CD4-positive, alpha-beta memory T cell (primary cell): ENCODE measurements around the gene BCLAF1. TPM values are rescaled to one million over a fixed set of nuclear protein-coding genes. Genes with fewer than 3 reads are reported as not detected.

ENCODE experiments used
- CTCF ChIA-PET: fragments of 350-600 bp; sonication (Branson Sonifier 250); formaldehyde crosslinking; loops from one replicate; lab custom pipeline; 2021; ENCODE audit warnings: inconsistent platforms; ENCODE audit not compliant: partially characterized antibody; lab: Charles Lee
- POLR2A ChIA-PET: fragments of 350-600 bp; sonication (Branson Sonifier 250); formaldehyde crosslinking; loops from one replicate; lab custom pipeline; 2021; ENCODE audit not compliant: partially characterized antibody; lab: Charles Lee
- DNase-seq, 5 donors: peaks; one replicate each; pipeline versions ENCODE4 v3.0.0 to v3.0.0-alpha.2; 2020 to 2022; ENCODE audit warnings: mixed read lengths in 1 of 5
- H3K27ac ChIP-seq: one replicate; pipeline ENCODE4 v1.7.0; 2013; ENCODE audit warnings: low read depth, low read length
- H3K27me3 ChIP-seq: 2 replicates; pipeline ENCODE4 v1.7.0; 2013; ENCODE audit warnings: mild to moderate bottlenecking, low read length, moderate library complexity; ENCODE audit not compliant: insufficient read depth
- H3K36me3 ChIP-seq: 2 replicates; pipeline ENCODE4 v1.7.0; 2013; ENCODE audit warnings: mild to moderate bottlenecking, low read length, moderate library complexity; ENCODE audit not compliant: insufficient read depth
- H3K4me1 ChIP-seq: 2 replicates; pipeline ENCODE4 v1.7.0; 2013; ENCODE audit warnings: mild to moderate bottlenecking, low read length, moderate library complexity; ENCODE audit not compliant: insufficient read depth
- H3K4me3 ChIP-seq, 2 donors: one replicate each; pipeline ENCODE4 v1.7.0; 2013; ENCODE audit warnings: low read length in 2 of 2, mild to moderate bottlenecking in 1 of 2
- H3K9me3 ChIP-seq, 2 donors: one replicate each; pipeline ENCODE4 v1.7.0; 2013; ENCODE audit warnings: low read length in 2 of 2, control low read depth in 1 of 2; ENCODE audit not compliant: control insufficient read depth in 1 of 2
- H3K27ac Mint-ChIP-seq, 7 donors: one replicate each; pipeline ENCODE4 v1.8.0; 2020 to 2021; ENCODE audit warnings: mixed read lengths in 7 of 7, mild to moderate bottlenecking in 6 of 7, inconsistent platforms in 3 of 7, moderate library complexity in 3 of 7
- H3K27me3 Mint-ChIP-seq, 2 donors: one replicate each; pipeline ENCODE4 v1.8.0; 2020 to 2021; ENCODE audit warnings: mixed read lengths in 2 of 2
- H3K36me3 Mint-ChIP-seq, 2 donors: one replicate each; pipeline ENCODE4 v1.8.0; 2020 to 2021; ENCODE audit warnings: mixed read lengths in 2 of 2, inconsistent platforms in 1 of 2, mild to moderate bottlenecking in 1 of 2
- H3K4me1 Mint-ChIP-seq, 4 donors: one replicate each; pipeline ENCODE4 v1.8.0; 2020 to 2021; ENCODE audit warnings: mixed read lengths in 4 of 4, mild to moderate bottlenecking in 1 of 4
- H3K4me3 Mint-ChIP-seq, 8 donors: one replicate each; pipeline ENCODE4 v1.8.0; 2020 to 2021; ENCODE audit warnings: mixed read lengths in 8 of 8, mild to moderate bottlenecking in 7 of 8, moderate library complexity in 6 of 8, inconsistent platforms in 3 of 8
- H3K9me3 Mint-ChIP-seq, 8 donors: one replicate each; pipeline ENCODE4 v1.8.0; 2020 to 2021; ENCODE audit warnings: mixed read lengths in 8 of 8, mild to moderate bottlenecking in 5 of 8, inconsistent platforms in 3 of 8, moderate library complexity in 1 of 8
- intact Hi-C: fragments of 100-400 bp; cut with micrococcal nuclease; formaldehyde crosslinking; loops from one replicate; pipeline ENCODE4 v1.15.1; 2023
- polyA plus RNA-seq, 2 donors: library from polyadenylated mRNA; unstranded; fragments of 300-500 nt; fragmentation: Illumina TruSeq; gene quantifications; one replicate each; pipeline ENCODE4 v1.2.3, GENCODE V29; 2021
- total RNA-seq, 2 experiments: library from RNA; stranded (reverse); gene quantifications; one replicate each; pipeline ENCODE4 v1.2.3, GENCODE V29; 2021

BCLAF1 gene
- total and polyA plus RNA-seq, 4 experiments from 2014 or later = 81.9 to 242 (median 174) TPM

GRCh38 chr6:136251394-136251793 is 38.3 kb downstream of the BCLAF1 start:
- no peak overlapping the region for H3K27ac ChIP-seq
- H3K4me3 ChIP-seq = no peak overlapping the region
- Mint-ChIP-seq H3K27me3 (no peaks in the 10 kb centered on the region), H3K4me3 (peak overlapping the region; percentile 91 to 99 (median 96)), H3K27ac (peak overlapping the region in 5 of 7 donors; percentile 17 to 96 (median 32)), H3K36me3 (peaks cover 0 to 10% of the 10 kb centered on the region in 2 donors), H3K9me3 (peaks cover 0 to 5% (median 0%) of the 10 kb centered on the region in 8 donors), H3K4me1 (peaks cover 24 to 43% (median 34%) of the 10 kb centered on the region in 4 donors)
- H3K36me3 ChIP-seq = no peaks in the 10 kb centered on the region
- ChIA-PET POLR2A (interaction anchor here (1.1 to 6.5 kb wide), 8 partner anchors 9 to 1197 kb away, joined by 3 to 198 read pairs (median 6); partner anchors contain the start of genes BCLAF1 and HBS1L), CTCF (interaction anchor here (0.9 to 3.1 kb wide), 5 partner anchors 9 to 66 kb away, joined by 3 to 17 read pairs (median 6); partner anchors contain the start of gene BCLAF1)
- peaks cover 21% of the 10 kb centered on the region for H3K4me1 ChIP-seq
- no peaks in the 10 kb centered on the region for H3K9me3 ChIP-seq
- no peaks in the 10 kb centered on the region for H3K27me3 ChIP-seq
- DNase-seq = no peak
- intact Hi-C loops = loop anchor here (2.0 kb wide), 1 partner anchor 65 kb away; no protein-coding TSS in a partner anchor

GRCh38 chr6:136250686-136251008 is 39.0 kb downstream of the BCLAF1 start:
- Mint-ChIP-seq H3K4me3 (peak overlapping the region; percentile 91 to 99 (median 96)), H3K4me1 (peaks cover 24 to 43% (median 34%) of the 10 kb centered on the region in 4 donors), H3K36me3 (peaks cover 0 to 10% of the 10 kb centered on the region in 2 donors), H3K9me3 (peaks cover 0 to 5% (median 0%) of the 10 kb centered on the region in 8 donors), H3K27ac (peak overlapping the region; percentile 74 to 96 (median 88)), H3K27me3 (no peaks in the 10 kb centered on the region)
- Histone ChIP-seq H3K9me3 (no peaks in the 10 kb centered on the region), H3K4me1 (peaks cover 21% of the 10 kb centered on the region), H3K36me3 (no peaks in the 10 kb centered on the region), H3K4me3 (peak overlapping the region; percentile 82 to 83), H3K27me3 (no peaks in the 10 kb centered on the region), H3K27ac (peak overlapping the region; percentile 57)
- intact Hi-C loops = loop anchor here (1.0 to 2.0 kb wide), 5 partner anchors 12 to 752 kb away; partner anchors contain the start of gene BCLAF1
- ChIA-PET POLR2A (interaction anchor here (0.9 to 6.5 kb wide), 9 partner anchors 10 to 1196 kb away, joined by 3 to 198 read pairs (median 8); partner anchors contain the start of genes AHI1, BCLAF1 and HBS1L), CTCF (interaction anchor here (1.0 to 3.1 kb wide), 4 partner anchors 14 to 66 kb away, joined by 4 to 17 read pairs (median 10); partner anchors contain the start of gene BCLAF1)
- DNase-seq = no peak

GRCh38 chr6:136249811-136250685 is 39.6 kb downstream of the BCLAF1 start, which contains the start of gene MTFR2:
MTFR2 (minus strand) TSS chr6:136250311; CDS start chr6:136249099, 1,212 bp downstream.
- H3K9me3 ChIP-seq = no peaks in the 10 kb centered on the region
- peak; percentile 94 to 98 (median 96) for DNase-seq
- peaks cover 24 to 43% (median 34%) of the 10 kb centered on the region in 4 donors for H3K4me1 Mint-ChIP-seq
- peak within 1 kb of the TSS; percentile 57 for H3K27ac ChIP-seq
- H3K27me3 ChIP-seq = no peaks in the 10 kb centered on the region
- peaks cover 0 to 5% (median 0%) of the 10 kb centered on the region in 8 donors for H3K9me3 Mint-ChIP-seq
- H3K27ac Mint-ChIP-seq = peak within 1 kb of the TSS; percentile 74 to 96 (median 88)
- H3K36me3 ChIP-seq = no peaks in the 10 kb centered on the region
- intact Hi-C loops = loop anchor here (1.0 to 2.0 kb wide), 5 partner anchors 12 to 752 kb away; partner anchors contain the start of gene BCLAF1
- peaks cover 0 to 10% of the 10 kb centered on the region in 2 donors for H3K36me3 Mint-ChIP-seq
- ChIA-PET CTCF (interaction anchor here (0.9 to 3.1 kb wide), 6 partner anchors 13 to 68 kb away, joined by 3 to 17 read pairs (median 4); partner anchors contain the start of gene BCLAF1), POLR2A (interaction anchor here (0.9 to 6.5 kb wide), 9 partner anchors 10 to 1195 kb away, joined by 3 to 198 read pairs (median 8); partner anchors contain the start of genes AHI1, BCLAF1 and HBS1L)
- no peaks in the 10 kb centered on the region for H3K27me3 Mint-ChIP-seq
- H3K4me3 Mint-ChIP-seq = peak within 1 kb of the TSS; percentile 91 to 99 (median 96)
- peaks cover 21% of the 10 kb centered on the region for H3K4me1 ChIP-seq
- H3K4me3 ChIP-seq = peak within 1 kb of the TSS; percentile 82 to 83

DNA sequence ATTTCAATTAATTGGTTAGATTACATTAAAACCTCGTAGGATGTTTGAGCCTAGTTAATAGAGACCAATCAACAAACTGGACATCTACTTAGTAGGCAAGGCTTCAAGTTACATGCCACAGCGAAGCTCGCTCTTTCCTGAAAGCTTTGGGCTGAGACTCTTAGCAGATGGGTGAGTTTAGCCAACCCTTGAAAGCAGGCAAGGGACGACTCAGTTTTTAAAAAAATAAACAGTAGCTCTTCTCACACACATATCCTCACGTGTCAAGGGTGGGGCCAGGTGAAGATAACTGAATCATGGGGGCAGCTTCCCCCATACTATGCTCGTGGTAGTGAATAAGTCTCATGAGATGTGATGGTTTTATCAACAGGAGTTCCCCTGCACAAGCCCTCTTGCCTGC is 40.3 kb downstream of the BCLAF1 start:
- peaks cover 24 to 43% (median 33%) of the 10 kb centered on the region in 4 donors for H3K4me1 Mint-ChIP-seq
- peaks cover 0 to 5% (median 0%) of the 10 kb centered on the region in 8 donors for H3K9me3 Mint-ChIP-seq
- no peaks in the 10 kb centered on the region for H3K27me3 Mint-ChIP-seq
- DNase-seq = no peak
- ChIA-PET POLR2A (interaction anchor here (6.5 kb wide), 1 partner anchor 40 kb away, joined by 198 read pairs; the partner anchor contains the start of gene BCLAF1), CTCF (interaction anchor here (0.5 to 3.1 kb wide), 6 partner anchors 23 to 288 kb away, joined by 3 to 17 read pairs (median 3); partner anchors contain the start of gene BCLAF1)
- H3K36me3 ChIP-seq = no peaks in the 10 kb centered on the region
- peaks cover 0 to 8% of the 10 kb centered on the region in 2 donors for H3K36me3 Mint-ChIP-seq
- peak overlapping the region; percentile 82 to 83 for H3K4me3 ChIP-seq
- peak overlapping the region in 3 of 7 donors; percentile 81 to 88 (median 84) for H3K27ac Mint-ChIP-seq
- peak overlapping the region; percentile 57 for H3K27ac ChIP-seq
- H3K4me3 Mint-ChIP-seq = peak overlapping the region; percentile 91 to 99 (median 96)
- intact Hi-C loops = no loop called here
- no peaks in the 10 kb centered on the region for H3K9me3 ChIP-seq
- H3K4me1 ChIP-seq = peaks cover 21% of the 10 kb centered on the region
- no peaks in the 10 kb centered on the region for H3K27me3 ChIP-seq

- H3K9me3 Mint-ChIP-seq = no peaks in the 10 kb centered on the region
- peaks cover 5 to 6% (median 5%) of the 10 kb centered on the region in 4 donors for H3K4me1 Mint-ChIP-seq
- DNase-seq = no peak
- H3K4me3 ChIP-seq = no peak overlapping the region
- ChIA-PET POLR2A (no interaction called here), CTCF (interaction anchor here (1.8 kb wide), 2 partner anchors 18 to 45 kb away, joined by 4 to 6 read pairs; no protein-coding TSS in a partner anchor)
- H3K27ac Mint-ChIP-seq = no peak overlapping the region
- no peak overlapping the region for H3K27ac ChIP-seq
- peaks cover 3% of the 10 kb centered on the region for H3K4me1 ChIP-seq
- no peaks in the 10 kb centered on the region for H3K36me3 ChIP-seq
- H3K9me3 ChIP-seq = no peaks in the 10 kb centered on the region
- no peak overlapping the region for H3K4me3 Mint-ChIP-seq
- H3K27me3 Mint-ChIP-seq = no peaks in the 10 kb centered on the region
- H3K27me3 ChIP-seq = no peaks in the 10 kb centered on the region
- peaks cover 0 to 4% of the 10 kb centered on the region in 2 donors for H3K36me3 Mint-ChIP-seq
- intact Hi-C loops = no loop called here
Measured at GRCh38 chr6:136244061-136244616, 45.5 kb downstream of the BCLAF1 start.

GRCh38 chr6:136236466-136237293 is 53.0 kb downstream of the BCLAF1 start:
- Histone ChIP-seq H3K4me3 (no peak overlapping the region), H3K4me1 (no peaks in the 10 kb centered on the region), H3K27me3 (no peaks in the 10 kb centered on the region), H3K36me3 (no peaks in the 10 kb centered on the region), H3K9me3 (no peaks in the 10 kb centered on the region), H3K27ac (no peak overlapping the region)
- H3K36me3 Mint-ChIP-seq = peaks cover 0 to 6% of the 10 kb centered on the region in 2 donors
- H3K9me3 Mint-ChIP-seq = no peaks in the 10 kb centered on the region
- H3K27ac Mint-ChIP-seq = peak overlapping the region in 1 of 7 donors; percentile 15
- H3K27me3 Mint-ChIP-seq = no peaks in the 10 kb centered on the region
- ChIA-PET CTCF (interaction anchor here (1.2 to 5.0 kb wide), 2 partner anchors 10 to 14 kb away, joined by 4 to 44 read pairs; partner anchors contain the start of gene MTFR2), POLR2A (interaction anchor here (1.1 kb wide), 1 partner anchor 738 kb away, joined by 4 read pairs; no protein-coding TSS in a partner anchor)
- intact Hi-C loops = no loop called here
- H3K4me1 Mint-ChIP-seq = peaks cover 0 to 12% (median 7%) of the 10 kb centered on the region in 4 donors
- no peak for DNase-seq
- H3K4me3 Mint-ChIP-seq = peak overlapping the region in 1 of 8 donors; percentile 50
